ENCODE results near the gene IL18BP.

IL18BP gene

DNA sequence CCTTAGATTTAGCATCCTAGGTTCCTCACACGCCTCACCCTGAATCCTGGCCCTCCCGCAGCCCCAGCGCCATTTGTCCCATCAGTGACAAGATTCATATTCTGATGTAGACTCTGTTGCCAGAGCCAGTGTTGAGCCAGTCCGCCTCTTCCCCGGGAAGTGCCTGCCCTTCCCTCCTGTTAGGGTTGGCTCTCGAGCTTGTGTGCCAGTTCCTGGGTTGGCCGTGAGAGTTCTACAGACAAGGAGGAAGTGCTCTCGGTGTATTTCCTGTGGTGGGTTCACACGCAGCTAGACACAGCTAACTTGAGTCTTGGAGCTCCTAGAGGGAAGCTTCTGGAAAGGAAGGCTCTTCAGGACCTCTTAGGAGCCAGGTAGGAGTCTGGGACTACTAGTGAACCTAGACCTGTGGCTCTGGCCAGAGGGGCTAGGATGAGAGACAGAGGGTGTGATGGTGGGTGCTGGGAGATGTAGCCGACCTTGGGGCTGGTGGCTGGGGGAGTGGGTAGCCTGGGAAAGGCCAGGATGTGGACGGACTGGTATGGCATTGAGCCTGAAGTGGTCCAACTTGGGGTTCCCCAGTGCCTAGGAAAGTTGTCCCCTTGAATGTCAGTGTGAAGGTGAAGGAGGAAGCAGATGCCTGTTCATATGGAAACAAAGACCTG, at the start of gene IL18BP:
Gene IL18BP, plus strand, starts transcription at position 261 of the 662 bp plus-strand sequence. CDS start 1,076 bp downstream, outside the sequence.
- no peak for DNase-seq (ENCODE audit: low spot score)

GRCh38 chr11:71949034-71949433, 49.7 kb upstream of the IL18BP start:
- DNase-seq (ENCODE audit: low spot score) = no peak

- DNase-seq (ENCODE audit: low spot score) = no peak
These were observed 46.9 kb upstream of the IL18BP start for GRCh38 chr11:71951741-71952310.

- no peak for DNase-seq (ENCODE audit: low spot score)
These were observed 42.7 kb upstream of the IL18BP start for GRCh38 chr11:71955898-71956456.

DNA sequence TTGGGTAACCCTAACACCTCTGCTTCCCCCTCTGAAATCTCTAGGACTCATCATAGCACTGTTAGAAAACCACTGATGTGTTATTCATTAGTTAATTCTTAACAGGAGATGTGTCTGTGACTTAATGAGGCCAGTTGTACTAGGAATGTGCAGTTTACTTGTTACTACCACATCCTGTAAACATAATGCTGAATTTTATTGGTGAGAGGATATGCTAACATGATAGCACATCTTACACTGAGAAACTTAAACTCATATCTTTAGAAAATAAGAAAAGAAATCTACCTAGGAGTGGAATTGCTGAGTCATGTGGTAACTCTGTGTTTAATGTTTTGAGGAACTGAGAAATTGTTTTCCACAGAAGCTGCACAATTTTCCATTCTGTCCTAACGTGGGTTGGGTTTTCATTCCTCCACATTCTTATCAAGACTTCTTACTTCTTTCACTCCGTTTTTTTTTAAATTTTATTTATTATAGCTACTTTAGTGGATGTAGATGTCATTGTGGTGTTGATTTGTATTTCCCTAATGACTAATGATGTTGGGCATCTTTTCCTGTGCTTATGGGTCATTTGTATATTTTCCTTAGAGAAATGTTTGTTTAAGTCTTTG, 36.2 kb upstream of the IL18BP start:
- DNase-seq (ENCODE audit: low spot score) = no peak

- DNase-seq (ENCODE audit: low spot score) = no peak
These were observed 35.2 kb upstream of the IL18BP start for GRCh38 chr11:71963468-71963867.

DNA sequence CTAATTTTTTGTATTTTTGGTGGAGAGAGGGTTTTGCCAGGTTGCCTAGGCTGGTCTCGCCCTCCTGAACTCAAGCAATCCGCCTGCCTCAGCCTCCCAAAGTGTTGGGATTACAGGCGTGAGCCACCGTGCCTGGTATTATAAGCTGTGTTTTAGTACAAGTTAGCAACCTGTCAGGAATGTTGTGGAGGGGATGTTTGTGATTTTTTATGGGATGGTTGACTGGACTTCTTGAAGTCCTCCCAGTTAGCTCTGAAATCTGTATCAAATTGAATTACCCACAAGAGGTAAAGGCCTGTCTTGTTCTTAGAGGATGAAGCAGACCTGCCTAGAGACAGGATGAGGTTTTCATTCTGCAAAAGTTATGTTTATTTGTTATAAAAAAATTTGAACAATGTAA, 34.1 kb upstream of the IL18BP start:
- no peak for DNase-seq (ENCODE audit: low spot score)

GRCh38 chr11:71971680-71972079, 27.0 kb upstream of the IL18BP start:
- DNase-seq (ENCODE audit: low spot score) = no peak

- DNase-seq (ENCODE audit: low spot score) = no peak
These were observed 22.2 kb upstream of the IL18BP start for GRCh38 chr11:71976551-71976950.

GRCh38 chr11:71977090-71977489, 21.6 kb upstream of the IL18BP start:
- no peak for DNase-seq (ENCODE audit: low spot score)

DNA sequence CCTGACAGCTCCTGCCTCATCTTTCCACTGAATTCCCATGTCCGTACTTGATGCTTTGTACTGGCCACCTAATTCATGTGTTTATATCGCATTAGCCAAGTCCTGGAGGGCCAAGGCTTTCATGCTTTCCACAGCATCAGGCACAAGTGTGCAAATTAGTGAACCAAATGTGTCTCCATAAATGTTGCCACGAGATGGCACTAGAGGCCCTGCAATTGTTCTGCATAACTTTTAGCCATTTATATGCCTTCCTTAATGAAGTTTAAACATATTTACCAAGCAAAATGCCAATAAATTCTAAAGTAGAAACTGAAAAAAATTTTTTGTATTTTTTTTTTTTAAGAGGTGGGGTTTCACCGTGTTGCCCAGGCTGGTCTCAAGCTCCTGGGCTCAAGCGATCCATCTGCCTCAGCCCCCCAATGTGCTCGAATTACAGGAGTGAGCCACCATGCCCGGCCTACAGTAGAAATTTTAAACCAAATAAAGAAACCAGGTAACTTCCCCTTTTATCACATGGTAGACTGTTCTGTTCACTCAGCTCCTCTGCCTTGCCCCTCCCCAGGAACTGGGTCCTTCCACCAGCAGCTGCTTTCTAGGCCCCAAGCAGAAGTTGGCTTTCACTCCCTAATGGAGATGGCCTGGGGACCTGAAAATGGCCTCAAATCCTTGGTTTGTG, 20.8 kb upstream of the IL18BP start:
- DNase-seq (ENCODE audit: low spot score) = peak; percentile 69

DNA sequence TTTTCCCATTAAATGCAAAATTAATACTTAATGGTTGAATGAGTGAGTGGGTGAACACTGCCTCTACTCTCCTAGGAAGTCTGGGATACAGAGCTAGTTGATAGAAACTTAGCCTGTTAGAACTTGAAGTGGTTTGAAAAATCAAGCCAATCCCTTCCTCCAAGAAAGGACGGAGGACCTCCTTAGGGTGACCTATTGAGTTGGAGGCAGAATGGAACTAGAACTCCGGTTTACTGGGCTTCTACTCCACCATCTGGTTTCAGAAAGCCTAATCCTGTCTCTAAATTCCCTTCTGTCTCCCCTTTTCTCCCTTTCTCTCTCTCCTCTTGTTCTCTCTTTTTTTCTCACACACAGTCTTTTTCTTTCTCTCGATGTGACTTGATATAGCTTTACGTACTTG, 19.6 kb upstream of the IL18BP start:
- no peak for DNase-seq (ENCODE audit: low spot score)

GRCh38 chr11:71979602-71980001, 19.1 kb upstream of the IL18BP start:
- DNase-seq (ENCODE audit: low spot score) = no peak

DNA sequence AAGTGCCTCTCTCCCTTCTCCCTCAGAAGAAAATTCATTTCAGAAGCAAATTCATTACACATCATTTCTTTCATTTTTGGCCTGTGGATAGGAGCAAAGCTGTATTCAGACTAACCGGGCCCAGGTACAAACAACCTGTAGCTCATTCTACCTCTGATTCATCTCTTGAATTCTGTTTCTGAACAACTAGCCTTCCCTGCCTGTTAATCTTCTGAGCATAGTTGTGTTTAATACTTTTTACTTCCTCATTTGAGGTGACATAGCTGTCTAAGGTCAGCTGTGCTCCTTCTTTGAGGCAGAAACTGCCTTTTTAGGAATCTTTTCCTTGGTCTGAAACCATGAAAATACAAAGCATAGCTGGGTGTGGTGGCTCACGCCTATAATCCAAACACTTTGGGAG, 12.6 kb upstream of the IL18BP start:
- no peak for DNase-seq (ENCODE audit: low spot score)

GRCh38 chr11:71987521-71987920, 11.2 kb upstream of the IL18BP start:
- DNase-seq (ENCODE audit: low spot score) = no peak

- DNase-seq (ENCODE audit: low spot score) = peak; percentile 87
These were observed 10.7 kb upstream of the IL18BP start for GRCh38 chr11:71988050-71988449.

DNA sequence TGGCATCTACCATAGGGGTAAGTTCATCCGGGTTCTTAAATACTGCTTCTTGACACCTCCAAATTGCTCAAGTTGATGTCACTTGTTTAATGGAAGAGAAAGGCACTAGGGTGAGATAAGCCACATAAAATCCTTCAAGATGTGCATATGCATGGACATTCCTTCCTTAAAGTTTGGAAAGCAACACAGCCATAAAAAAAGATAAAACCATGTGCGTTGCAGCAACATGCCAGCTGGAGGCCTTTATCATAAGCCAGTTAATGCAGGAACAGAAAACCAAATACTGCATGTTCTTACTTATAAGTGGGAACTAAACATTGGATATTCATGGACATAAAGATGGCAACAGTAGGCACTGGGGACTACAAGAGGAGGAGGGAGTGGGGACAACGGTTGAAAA, 8.0 kb upstream of the IL18BP start:
- DNase-seq (ENCODE audit: low spot score) = no peak

DNA sequence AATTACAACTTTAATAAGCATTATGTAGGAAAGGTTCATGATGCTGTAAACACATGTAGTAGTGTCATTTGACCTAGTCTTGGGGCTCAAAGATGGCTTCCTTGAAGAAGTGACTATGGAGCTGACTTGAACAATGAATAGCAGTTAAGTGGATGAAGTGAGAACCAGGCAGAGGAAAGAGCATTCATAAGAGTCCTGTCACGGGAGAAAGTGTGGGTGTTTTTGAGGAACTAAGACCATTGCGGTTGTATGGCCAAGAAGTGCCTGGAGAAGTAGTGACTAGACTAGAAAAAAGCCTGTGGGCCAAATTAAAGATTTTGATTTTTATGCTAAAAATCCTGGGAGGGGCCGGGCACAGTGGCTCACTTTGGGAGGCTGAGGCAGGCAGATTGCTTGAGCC, 7.2 kb upstream of the IL18BP start:
- no peak for DNase-seq (ENCODE audit: low spot score)

DNA sequence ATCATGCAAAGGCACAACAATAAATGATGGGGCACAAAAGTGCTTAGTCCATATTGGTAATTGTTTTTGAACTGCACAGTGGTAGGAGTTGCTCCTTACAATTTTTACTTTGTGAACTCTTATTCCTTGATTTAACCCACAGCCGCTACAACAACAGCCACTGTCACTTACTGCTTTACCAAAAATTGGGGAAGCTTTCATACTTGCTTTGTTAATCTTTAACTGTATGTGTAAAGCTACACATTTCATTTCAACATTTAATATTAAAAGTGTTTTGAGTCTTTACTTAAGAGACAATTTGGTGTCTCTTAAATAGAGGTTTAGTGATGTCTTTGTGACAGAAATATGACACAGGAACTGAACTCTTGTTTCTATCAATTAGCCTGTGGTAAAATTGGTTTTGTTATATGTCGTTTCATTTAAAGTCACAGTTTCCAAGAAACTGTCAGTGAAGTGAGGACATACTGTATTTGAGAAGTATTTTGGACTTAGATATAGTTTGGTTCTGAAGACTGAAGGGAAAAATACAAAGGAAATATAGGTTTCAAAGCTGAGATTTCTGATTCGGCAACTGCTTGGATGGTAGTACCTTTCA, 6.5 kb upstream of the IL18BP start:
- no peak for DNase-seq (ENCODE audit: low spot score)

GRCh38 chr11:71994786-71995185, 3.9 kb upstream of the IL18BP start:
- no peak for DNase-seq (ENCODE audit: low spot score)

- no peak for DNase-seq (ENCODE audit: low spot score)
These were observed 2.9 kb upstream of the IL18BP start for GRCh38 chr11:71995726-71996291.

DNA sequence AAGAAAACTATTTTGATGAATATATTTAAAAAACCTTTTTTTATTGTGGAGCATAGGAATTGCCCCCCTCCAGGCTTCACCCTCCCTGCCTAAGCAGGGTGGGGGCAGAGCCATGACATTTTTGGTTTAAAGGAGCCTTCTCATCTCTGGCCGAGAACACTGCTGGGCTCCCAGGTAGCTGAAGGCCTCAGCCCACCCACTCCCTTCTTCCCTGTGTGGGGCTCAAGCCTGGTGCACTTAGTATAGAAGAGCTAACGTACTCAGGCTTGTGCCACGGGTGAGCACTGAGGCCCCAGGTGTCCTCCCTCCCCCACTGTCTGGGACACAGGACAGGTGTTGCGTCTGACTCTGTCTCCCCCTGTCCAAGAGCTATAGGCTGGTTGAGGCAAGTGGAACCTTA, 2.2 kb upstream of the IL18BP start:
- DNase-seq (ENCODE audit: low spot score) = no peak

All from AG20443 (cell line).